A549 (cell line): ENCODE measurements around the gene SHISAL2A. TPM values are rescaled to one million over a fixed set of nuclear protein-coding genes. Genes with fewer than 3 reads are reported as not detected.

Experiments
- ATAC-seq, 2 experiments: fragments of 200-7000 bp in 1 of 2; fragments of >200 bp in 1 of 2; cut with Nextera tagmentation in 1 of 2; cut with Tn5 transposase in 1 of 2; 3 replicates each; pipeline versions ENCODE4 v1.8.0 to v1.9.1; 2018 to 2020; ENCODE audit warnings: mild to moderate bottlenecking in 1 of 2, moderate library complexity in 1 of 2
- CTCF ChIA-PET: fragments of 300-600 bp; sonication (Branson Sonifier 250); formaldehyde crosslinking; extraction: SDS; loops from one replicate; lab custom pipeline; 2021; ENCODE audit warnings: antibody characterized with exemption, inconsistent platforms; lab: Yijun Ruan, JAX
- POLR2A ChIA-PET: fragments of 350-600 bp; formaldehyde crosslinking; extraction: SDS; loops from one replicate; lab custom pipeline; 2021; ENCODE audit warnings: antibody characterized with exemption, inconsistent platforms; lab: Yijun Ruan, JAX
- DNase-seq, 2 experiments: peaks; one replicate each; pipeline versions ENCODE4 v3.0.0 to v3.0.0-alpha.2; 2011 to 2016; ENCODE audit warnings: low read depth in 1 of 2, low spot score in 1 of 2
- FAIRE-seq: peaks from 2 replicates; lab custom pipeline; 2011; peaks lifted over from hg19 to GRCh38; lab: Jason Lieb, UNC
- H3K27ac ChIP-seq, 2 experiments: fragments of >200 bp; sonication (Bioruptor Twin); formaldehyde crosslinking; 3 replicates each; pipeline ENCODE4 v1.5.1; 2016 to 2017
- H3K4me1 ChIP-seq: fragments of >200 bp; sonication (Bioruptor Twin); formaldehyde crosslinking; 3 replicates; pipeline ENCODE4 v1.6.1; 2016
- H3K4me2 ChIP-seq: fragments of >200 bp; sonication (Bioruptor Twin); formaldehyde crosslinking; 3 replicates; pipeline ENCODE4 v1.6.1; 2016
- H3K4me3 ChIP-seq: fragments of >200 bp; sonication (Bioruptor Twin); formaldehyde crosslinking; 3 replicates; pipeline ENCODE4 v1.5.1; 2016
- H3K9me3 ChIP-seq: fragments of >200 bp; sonication (Bioruptor Twin); formaldehyde crosslinking; 3 replicates; pipeline ENCODE4 v1.6.1; 2016
- CBX8 ChIP-seq: fragments of 200-600 bp; sonication (generic); IDR thresholded peaks from 2 replicates; pipeline ENCODE4 v1.6.1; 2016
- CEBPB ChIP-seq, 2 experiments: fragments of >200 bp in 1 of 2; sonication (Bioruptor Twin) in 1 of 2; formaldehyde crosslinking in 1 of 2; IDR thresholded peaks; 2 replicates each; pipeline ENCODE4 v1.6.1; 2012 to 2016
- CHD2 ChIP-seq: fragments of 150-350 bp; IDR thresholded peaks from 2 replicates; pipeline ENCODE4 v1.6.1; 2014; ENCODE audit warnings: low read length; ENCODE audit not compliant: partially characterized antibody
- EHMT2 ChIP-seq: fragments of 200-600 bp; sonication (generic); IDR thresholded peaks from 2 replicates; pipeline ENCODE4 v1.6.1; 2016; ENCODE audit warnings: antibody characterized with exemption, low read depth, mild to moderate bottlenecking, moderate library complexity
- ELK1 ChIP-seq: fragments of 150-350 bp; IDR thresholded peaks from 2 replicates; pipeline ENCODE4 v1.6.1; 2014; ENCODE audit warnings: low read depth, mild to moderate bottlenecking, low read length
- ESRRA ChIP-seq: fragments of 150-350 bp; IDR thresholded peaks from 2 replicates; pipeline ENCODE4 v1.6.1; 2014; ENCODE audit warnings: mild to moderate bottlenecking, low read length, borderline replicate concordance
- FOSB ChIP-seq: fragments of 250-450 bp; sonication (Bioruptor Pico); IDR thresholded peaks from 2 replicates; pipeline ENCODE4 v1.5.0; 2020; ENCODE audit warnings: mild to moderate bottlenecking, moderate library complexity
- FOXS1 ChIP-seq: fragments of 250-450 bp; sonication (Bioruptor Pico); IDR thresholded peaks from 2 replicates; pipeline ENCODE4 v1.5.0; 2020; ENCODE audit warnings: mild to moderate bottlenecking, moderate library complexity
- GATA3 ChIP-seq: IDR thresholded peaks from 2 replicates; pipeline ENCODE4 v1.6.1; 2012; ENCODE audit warnings: borderline replicate concordance
- HDAC2 ChIP-seq: fragments of 200-600 bp; sonication (generic); IDR thresholded peaks from 2 replicates; pipeline ENCODE4 v1.6.1; 2016
- HES2 ChIP-seq: fragments of >200 bp; sonication (Bioruptor Twin); formaldehyde crosslinking; IDR thresholded peaks from 2 replicates; pipeline ENCODE4 v1.6.1; 2016
- HOXB13 ChIP-seq: fragments of 250-450 bp; sonication (Bioruptor Pico); IDR thresholded peaks from 2 replicates; pipeline ENCODE4 v1.5.0; 2020; ENCODE audit warnings: low read depth, mild to moderate bottlenecking, moderate library complexity
- HOXB5 ChIP-seq: fragments of 250-450 bp; sonication (Bioruptor Pico); IDR thresholded peaks from 2 replicates; pipeline ENCODE4 v1.5.0; 2020; ENCODE audit warnings: mild to moderate bottlenecking, moderate library complexity
- JUN ChIP-seq, 2 experiments: fragments of >200 bp; sonication (Bioruptor Twin); formaldehyde crosslinking; IDR thresholded peaks; 2 replicates in 1 of 2; 3 replicates in 1 of 2; pipeline ENCODE4 v1.6.1; 2016 to 2017
- KDM1A ChIP-seq: fragments of 200-600 bp; sonication (generic); IDR thresholded peaks from 2 replicates; pipeline ENCODE4 v1.6.1; 2016; ENCODE audit warnings: low read depth, mild to moderate bottlenecking
- MAFK ChIP-seq: fragments of 450-650 bp; IDR thresholded peaks from 2 replicates; pipeline ENCODE4 v1.6.1; 2014; ENCODE audit not compliant: partially characterized antibody
- MYC ChIP-seq: IDR thresholded peaks from 2 replicates; pipeline ENCODE4 v1.6.1; 2012; ENCODE audit warnings: mild to moderate bottlenecking, inconsistent platforms, low read length, improper control_type of control experiment, borderline replicate concordance
- NPAS2 ChIP-seq: fragments of 250-450 bp; sonication (Bioruptor Pico); IDR thresholded peaks from 2 replicates; pipeline ENCODE4 v1.8.0; 2022; ENCODE audit warnings: mild to moderate bottlenecking, moderate library complexity, borderline replicate concordance
- POLR2AphosphoS2 ChIP-seq: conservative IDR thresholded peaks from 2 replicates; pipeline ENCODE4 v1.6.1; 2012; ENCODE audit warnings: low read length, improper control_type of control experiment, inconsistent platforms
- RARB ChIP-seq: fragments of 250-450 bp; sonication (Bioruptor Pico); IDR thresholded peaks from 2 replicates; pipeline ENCODE4 v1.8.0; 2021; ENCODE audit warnings: mild to moderate bottlenecking, moderate library complexity
- RCOR1 ChIP-seq: fragments of 150-350 bp; IDR thresholded peaks from 2 replicates; pipeline ENCODE4 v1.6.1; 2014; ENCODE audit warnings: antibody characterized with exemption, low read length, low read depth
- RFX5 ChIP-seq: fragments of 450-650 bp; IDR thresholded peaks from 2 replicates; pipeline ENCODE4 v1.7.1; 2014; ENCODE audit warnings: antibody characterized with exemption, mild to moderate bottlenecking, moderate library complexity
- RNF2 ChIP-seq: fragments of 200-600 bp; sonication (generic); IDR thresholded peaks from 2 replicates; pipeline ENCODE4 v1.6.1; 2016; ENCODE audit warnings: low read depth, mild to moderate bottlenecking, antibody characterized with exemption, moderate library complexity, borderline replicate concordance
- TFCP2L1 ChIP-seq: fragments of 250-450 bp; sonication (Bioruptor Pico); IDR thresholded peaks from 2 replicates; pipeline ENCODE4 v1.5.0; 2021; ENCODE audit warnings: mild to moderate bottlenecking
- ZC3H11A ChIP-seq: fragments of 450-650 bp; IDR thresholded peaks from 2 replicates; pipeline ENCODE4 v1.6.1; 2014; ENCODE audit warnings: antibody characterized with exemption, mild to moderate bottlenecking
- ZSCAN20 ChIP-seq: fragments of 250-450 bp; sonication (Bioruptor Pico); IDR thresholded peaks from 2 replicates; pipeline ENCODE4 v1.8.0; 2022; ENCODE audit warnings: mild to moderate bottlenecking, moderate library complexity
- WGBS: methylation state at CpG from one replicate; pipeline ENCODE4 v1.1.6; 2017; ENCODE audit errors: missing lambda C conversion rate; 5-methylcytosine and 5-hydroxymethylcytosine counted together
- polyA plus RNA-seq, 4 experiments: library from polyadenylated mRNA; depleted of rRNA in 3 of 4; stranded (reverse); fragments of >200 nt; fragmentation: RNase III in 1 of 4; extraction: RNeasy Plus Mini Kit Qiagen cat#74134 plus additional on column Dnase treatment in 1 of 4; gene quantifications; 2 replicates in 3 of 4; 3 replicates in 1 of 4; pipeline ENCODE4 v1.2.3, GENCODE V29; 2011 to 2017
- TF ChIP-seq, protein P1 (sequence below): fragments of 250-450 bp; sonication (Bioruptor Pico); IDR thresholded peaks from 2 replicates; pipeline ENCODE4 v1.5.0; 2020; ENCODE audit warnings: low read depth, mild to moderate bottlenecking, moderate library complexity
- TF ChIP-seq, protein P2 (sequence below): fragments of >200 bp; sonication (Bioruptor Twin); formaldehyde crosslinking; IDR thresholded peaks from 3 replicates; pipeline ENCODE4 v1.6.1; 2016

Gene SHISAL2A
- polyA plus RNA-seq, 2 of the 4 experiments (the other 2 are of a cell fraction), result not detected

DNA sequence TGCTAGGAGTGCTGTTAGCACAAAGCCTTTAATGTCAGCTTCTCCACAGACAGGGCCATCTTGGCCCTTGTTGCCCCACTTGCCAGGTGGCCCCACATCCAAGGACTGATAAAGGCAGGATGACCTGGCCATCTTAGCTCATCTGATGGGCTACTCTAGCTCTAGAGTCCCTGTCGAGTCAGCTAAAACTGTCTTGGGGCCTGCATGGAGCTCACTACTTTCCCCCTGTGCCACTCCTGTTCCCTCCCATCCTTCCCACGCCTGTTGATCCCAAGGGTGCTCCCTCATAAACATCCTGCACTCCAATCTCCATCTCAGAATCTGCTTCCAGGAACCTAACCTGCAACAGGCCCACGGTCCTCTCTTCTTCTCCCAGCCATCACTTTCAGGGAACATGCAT is 31.4 kb upstream of the SHISAL2A start:
- ChIA-PET CTCF (no interaction called here), POLR2A (no interaction called here)
- Histone ChIP-seq H3K9me3 (no peaks in the 10 kb centered on the region), H3K4me2 (no peak overlapping the region), H3K27ac (no peak overlapping the region), H3K4me3 (no peak overlapping the region), H3K4me1 (no peaks in the 10 kb centered on the region)
- FAIRE-seq, result no peak
- no peak for DNase-seq
- TF ChIP-seq RARB (CRISPR knock-in tag) (no peak), TFCP2L1 (CRISPR knock-in tag) (no peak), RFX5 (no peak), HOXB5 (no peak), MYC (no peak), RCOR1 (no peak), ZSCAN20 (CRISPR knock-in tag) (no peak), CEBPB (IDR thresholded peaks at IDR 0.05) (no peak), MAFK (no peak), HOXB13 (CRISPR knock-in tag) (no peak), ESRRA (no peak), KDM1A (no peak), ELK1 (no peak), FOXS1 (CRISPR knock-in tag) (no peak), CBX8 (no peak), HDAC2 (no peak)
- TF ChIP-seq, protein P1, sequence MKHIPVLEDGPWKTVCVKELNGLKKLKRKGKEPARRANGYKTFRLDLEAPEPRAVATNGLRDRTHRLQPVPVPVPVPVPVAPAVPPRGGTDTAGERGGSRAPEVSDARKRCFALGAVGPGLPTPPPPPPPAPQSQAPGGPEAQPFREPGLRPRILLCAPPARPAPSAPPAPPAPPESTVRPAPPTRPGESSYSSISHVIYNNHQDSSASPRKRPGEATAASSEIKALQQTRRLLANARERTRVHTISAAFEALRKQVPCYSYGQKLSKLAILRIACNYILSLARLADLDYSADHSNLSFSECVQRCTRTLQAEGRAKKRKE (CRISPR knock-in tag), result no peak
- no peak for ATAC-seq
- WGBS, result 53% methylated on average over 3 of the region's 3 CpGs

GRCh38 chr1:52601991-52602855 is 30.7 kb upstream of the SHISAL2A start, which contains the start of gene GPX7:
TSS of gene GPX7 (plus strand) at chr1:52602371. CDS start at chr1:52602410, 39 bp downstream.
- TF ChIP-seq GATA3 (no peak), ZC3H11A (no peak), CEBPB (IDR thresholded peaks at IDR 0.05) (no peak), NPAS2 (no peak), RFX5 (no peak), CBX8 (no peak), HOXB5 (no peak)
- no peak for DNase-seq
- FAIRE-seq, result no peak
- H3K4me3 ChIP-seq, result no peak within 1 kb of the TSS
- ChIA-PET CTCF (no interaction called here), POLR2A (no interaction called here)
- ATAC-seq, result no peak
- no peaks in the 10 kb centered on the region for H3K4me1 ChIP-seq
- WGBS, result 82% methylated on average over 10 of the region's 97 CpGs
- H3K9me3 ChIP-seq, result no peaks in the 10 kb centered on the region
- no peak within 1 kb of the TSS for H3K4me2 ChIP-seq
- H3K27ac ChIP-seq, result no peak within 1 kb of the TSS

GRCh38 chr1:52602856-52603600 is 29.9 kb upstream of the SHISAL2A start:
- 82% methylated on average over 19 of the region's 21 CpGs for WGBS
- FAIRE-seq (no peak), DNase-seq (no peak), ATAC-seq (no peak)
- Histone ChIP-seq H3K4me2 (no peak overlapping the region), H3K27ac (no peak overlapping the region), H3K4me1 (no peaks in the 10 kb centered on the region), H3K4me3 (no peak overlapping the region), H3K9me3 (no peaks in the 10 kb centered on the region)
- TF ChIP-seq FOSB (no peak), EHMT2 (no peak), JUN (IDR thresholded peaks at IDR 0.05) (no peak), RFX5 (no peak), RNF2 (no peak), CHD2 (no peak), HES2 (no peak), POLR2AphosphoS2 (no peak)
- TF ChIP-seq, protein P2, sequence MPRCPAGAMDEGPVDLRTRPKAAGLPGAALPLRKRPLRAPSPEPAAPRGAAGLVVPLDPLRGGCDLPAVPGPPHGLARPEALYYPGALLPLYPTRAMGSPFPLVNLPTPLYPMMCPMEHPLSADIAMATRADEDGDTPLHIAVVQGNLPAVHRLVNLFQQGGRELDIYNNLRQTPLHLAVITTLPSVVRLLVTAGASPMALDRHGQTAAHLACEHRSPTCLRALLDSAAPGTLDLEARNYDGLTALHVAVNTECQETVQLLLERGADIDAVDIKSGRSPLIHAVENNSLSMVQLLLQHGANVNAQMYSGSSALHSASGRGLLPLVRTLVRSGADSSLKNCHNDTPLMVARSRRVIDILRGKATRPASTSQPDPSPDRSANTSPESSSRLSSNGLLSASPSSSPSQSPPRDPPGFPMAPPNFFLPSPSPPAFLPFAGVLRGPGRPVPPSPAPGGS, result no peak
- CTCF ChIA-PET, result no interaction called here
- POLR2A ChIA-PET, result no interaction called here
